Liver (tissue), 3 donors: ENCODE measurements around the gene UGT1A4.
A peak's percentile ranks its signal among the peaks of the same experiment; 100 is the strongest.

ENCODE experiments used
- CTCF ChIP-seq: fragments of 150-350 bp; IDR thresholded peaks from 2 replicates; pipeline ENCODE4 v1.5.1; 2017; ENCODE audit warnings: improper control_type of control experiment, low read depth, low read length; ENCODE audit not compliant: missing input control
- EGR1 ChIP-seq, 2 donors: IDR thresholded peaks; 2 replicates each; pipeline ENCODE4 v1.6.1; 2016 to 2018; ENCODE audit warnings: antibody characterized with exemption in 2 of 2, low read depth in 2 of 2
- MAX ChIP-seq: IDR thresholded peaks from 2 replicates; pipeline ENCODE4 v1.6.1; 2016; ENCODE audit warnings: antibody characterized with exemption
- REST ChIP-seq: IDR thresholded peaks from 2 replicates; pipeline ENCODE4 v1.6.1; 2016; ENCODE audit warnings: antibody characterized with exemption, mild to moderate bottlenecking
- donor health status: healthy.
- donor health status: healthy.

- TF ChIP-seq CTCF (no peak), MAX (no peak), REST (peak; percentile 47), EGR1 (IDR thresholded peaks at IDR 0.05; ENCODE audit: low read depth in 2 of 2) (peak in 1 of 2 donors; percentile 37)
Observed at GRCh38 chr2:233761040-233761769, 42.7 kb downstream of the UGT1A4 start.
